KMS-11 (cell line): ENCODE measurements around the gene CRHR2.

ENCODE experiments used
- H2AFZ ChIP-seq: fragments of 200-600 bp; sonication (generic); 2 replicates; pipeline ENCODE4 v1.6.1; 2016; ENCODE audit warnings: antibody characterized with exemption, mixed run types, low read depth
- H3K27ac ChIP-seq: fragments of 200-600 bp; sonication (generic); 2 replicates; pipeline ENCODE4 v1.6.1; 2016; ENCODE audit warnings: mild to moderate bottlenecking, mixed run types
- H3K27me3 ChIP-seq: fragments of 200-600 bp; sonication (generic); 2 replicates; pipeline ENCODE4 v1.6.1; 2017; ENCODE audit warnings: mild to moderate bottlenecking, low read depth, mixed run types, moderate library complexity; ENCODE audit not compliant: insufficient read depth
- H3K36me3 ChIP-seq: fragments of 200-600 bp; sonication (generic); 2 replicates; pipeline ENCODE4 v1.6.1; 2017; ENCODE audit warnings: mild to moderate bottlenecking, mixed run types; ENCODE audit not compliant: insufficient read depth
- H3K4me1 ChIP-seq: fragments of 200-600 bp; sonication (generic); 2 replicates; pipeline ENCODE4 v1.6.1; 2016; ENCODE audit warnings: mild to moderate bottlenecking, low read depth, mixed run types; ENCODE audit not compliant: poor library complexity, severe bottlenecking
- H3K4me2 ChIP-seq: fragments of 200-600 bp; sonication (generic); 2 replicates; pipeline ENCODE4 v1.7.0; 2016; ENCODE audit warnings: mild to moderate bottlenecking, mixed run types
- H3K4me3 ChIP-seq: fragments of 200-600 bp; sonication (generic); IDR thresholded peaks from 2 replicates; pipeline ENCODE4 v1.6.1; 2017; ENCODE audit warnings: low read depth, low read length, mixed read lengths; ENCODE audit not compliant: insufficient read depth
- H3K79me2 ChIP-seq: fragments of 200-600 bp; sonication (generic); 2 replicates; pipeline ENCODE4 v1.6.1; 2016; ENCODE audit warnings: low read depth, mixed run types; ENCODE audit not compliant: insufficient read depth
- H3K9ac ChIP-seq: fragments of 200-600 bp; sonication (generic); 2 replicates; pipeline ENCODE4 v1.6.1; 2016; ENCODE audit warnings: mild to moderate bottlenecking, mixed run types
- H4K20me1 ChIP-seq: fragments of 200-600 bp; sonication (generic); 2 replicates; pipeline ENCODE4 v1.6.1; 2016; ENCODE audit warnings: mild to moderate bottlenecking, mixed run types; ENCODE audit not compliant: insufficient read depth
- CTCF ChIP-seq: fragments of 200-600 bp; sonication (generic); conservative IDR thresholded peaks from 2 replicates; pipeline ENCODE4 v1.6.1; 2017; ENCODE audit warnings: low read depth, mild to moderate bottlenecking, antibody characterized with exemption, low read length, moderate library complexity, mixed read lengths

The CRHR2 gene

GRCh38 chr7:30708983-30709382, 26.7 kb upstream of the CRHR2 start:
- Histone ChIP-seq H3K4me2 (no peak overlapping the region), H3K36me3 (no peaks in the 10 kb centered on the region), H2AFZ (no peak overlapping the region), H3K27ac (no peak overlapping the region), H4K20me1 (no peaks in the 10 kb centered on the region), H3K4me1 (peaks cover 20% of the 10 kb centered on the region), H3K27me3 (no peaks in the 10 kb centered on the region), H3K9ac (no peak overlapping the region), H3K4me3 (no peak overlapping the region), H3K79me2 (no peaks in the 10 kb centered on the region)
- no peak for TF ChIP-seq CTCF

- Histone ChIP-seq H3K27ac (no peak overlapping the region), H3K4me1 (peaks cover 20% of the 10 kb centered on the region), H3K27me3 (no peaks in the 10 kb centered on the region), H3K36me3 (no peaks in the 10 kb centered on the region), H3K9ac (no peak overlapping the region), H3K4me3 (no peak overlapping the region), H2AFZ (no peak overlapping the region), H4K20me1 (no peaks in the 10 kb centered on the region), H3K4me2 (no peak overlapping the region), H3K79me2 (no peaks in the 10 kb centered on the region)
- no peak for TF ChIP-seq CTCF
These were observed 26.2 kb upstream of the CRHR2 start for GRCh38 chr7:30708412-30708811.

- Histone ChIP-seq H3K79me2 (no peaks in the 10 kb centered on the region), H3K9ac (no peak overlapping the region), H4K20me1 (no peaks in the 10 kb centered on the region), H3K4me1 (peaks cover 20% of the 10 kb centered on the region), H3K27ac (no peak overlapping the region), H3K4me3 (no peak overlapping the region), H3K4me2 (no peak overlapping the region), H2AFZ (no peak overlapping the region), H3K27me3 (no peaks in the 10 kb centered on the region), H3K36me3 (no peaks in the 10 kb centered on the region)
- TF ChIP-seq CTCF, result no peak
These were observed 25.4 kb upstream of the CRHR2 start for GRCh38 chr7:30707391-30708357.

GRCh38 chr7:30706908-30707307, 24.7 kb upstream of the CRHR2 start:
- Histone ChIP-seq H3K27ac (no peak overlapping the region), H3K27me3 (no peaks in the 10 kb centered on the region), H4K20me1 (no peaks in the 10 kb centered on the region), H3K9ac (no peak overlapping the region), H3K79me2 (no peaks in the 10 kb centered on the region), H3K4me3 (no peak overlapping the region), H3K4me2 (no peak overlapping the region), H2AFZ (no peak overlapping the region), H3K4me1 (peaks cover 20% of the 10 kb centered on the region), H3K36me3 (no peaks in the 10 kb centered on the region)
- no peak for TF ChIP-seq CTCF
